Measurements from ENCODE around the gene MAML3.

Gene MAML3

GRCh38 chr4:140156529-140157171 is 2.7 kb upstream of the MAML3 start:
- no peak for DNase-seq (ENCODE audit: low read depth)

- no peak for DNase-seq (ENCODE audit: low read depth)
Observed at GRCh38 chr4:140154572-140154891, 548 bp upstream of the MAML3 start.

- no peak for DNase-seq (ENCODE audit: low read depth)
Observed at GRCh38 chr4:140153419-140153717, 616 bp downstream of the MAML3 start.

GRCh38 chr4:140152751-140153418 is 1.1 kb downstream of the MAML3 start:
- DNase-seq (ENCODE audit: low read depth), result peak; percentile 38

GRCh38 chr4:140152013-140152703 is 1.8 kb downstream of the MAML3 start:
- no peak for DNase-seq (ENCODE audit: low read depth)

- peak; percentile 76 for DNase-seq (ENCODE audit: low read depth)
Observed at GRCh38 chr4:140151699-140152012, 2.3 kb downstream of the MAML3 start.

- DNase-seq (ENCODE audit: low read depth), result peak; percentile 91
Observed at GRCh38 chr4:140150886-140151698, 2.9 kb downstream of the MAML3 start.

GRCh38 chr4:140150636-140150885 is 3.4 kb downstream of the MAML3 start:
- no peak for DNase-seq (ENCODE audit: low read depth)

- DNase-seq (ENCODE audit: low read depth), result peak; percentile 47
Observed at GRCh38 chr4:140149846-140150635, 3.9 kb downstream of the MAML3 start.

GRCh38 chr4:140144050-140144449 is 9.9 kb downstream of the MAML3 start:
- no peak for DNase-seq (ENCODE audit: low read depth)

GRCh38 chr4:140141210-140141835 is 12.7 kb downstream of the MAML3 start:
- no peak for DNase-seq (ENCODE audit: low read depth)

GRCh38 chr4:140140566-140140965 is 13.4 kb downstream of the MAML3 start:
- no peak for DNase-seq (ENCODE audit: low read depth)

- DNase-seq (ENCODE audit: low read depth), result no peak
Observed at GRCh38 chr4:140138428-140138827, 15.6 kb downstream of the MAML3 start.

- DNase-seq (ENCODE audit: low read depth), result peak; percentile 9
Observed at GRCh38 chr4:140137671-140138070, 16.3 kb downstream of the MAML3 start.

GRCh38 chr4:140136509-140136908 is 17.5 kb downstream of the MAML3 start:
- DNase-seq (ENCODE audit: low read depth), result peak; percentile 60

- peak; percentile 56 for DNase-seq (ENCODE audit: low read depth)
Observed at GRCh38 chr4:140135529-140136088, 18.4 kb downstream of the MAML3 start.

- no peak for DNase-seq (ENCODE audit: low read depth)
Observed at GRCh38 chr4:140134746-140135425, 19.1 kb downstream of the MAML3 start.

- DNase-seq (ENCODE audit: low read depth), result no peak
Observed at GRCh38 chr4:140133576-140133975, 20.4 kb downstream of the MAML3 start.

GRCh38 chr4:140131675-140132229 is 22.2 kb downstream of the MAML3 start:
- no peak for DNase-seq (ENCODE audit: low read depth)

GRCh38 chr4:140130677-140131076 is 23.3 kb downstream of the MAML3 start:
- DNase-seq (ENCODE audit: low read depth), result peak; percentile 51

GRCh38 chr4:140127422-140127821 is 26.6 kb downstream of the MAML3 start:
- DNase-seq (ENCODE audit: low read depth), result no peak

Measured in EH (cell line).